ENCODE measurements around the gene PHF19. TPM values are rescaled to one million over a fixed set of nuclear protein-coding genes. Genes with fewer than 3 reads are reported as not detected.

The PHF19 gene
- polyA plus RNA-seq, 1 donor (not counting 4 experiments of a cell fraction or from before 2014, with no cell fraction given): 11.7 TPM

- dilution Hi-C loops (cut with MboI; ENCODE audit: extremely low pct_ligation_motif_present, low sequenced_read_pairs): no loop called here
- H3K36me3 ChIP-seq (ENCODE audit: control insufficient read depth in 2 of 2, extremely low read depth in 1 of 2, insufficient read depth in 2 of 2, low read length in 2 of 2): peaks cover 8 to 15% of the 10 kb centered on the region in 2 experiments
- no peak for FAIRE-seq
Observed at GRCh38 chr9:120829650-120830049, 47.3 kb downstream of the PHF19 start.

GRCh38 chr9:120820095-120820494, 56.9 kb downstream of the PHF19 start:
- TF ChIP-seq EZH2 (IDR thresholded peaks at IDR 0.05; ENCODE audit: low read length): no peak
- no peaks in the 10 kb centered on the region for H3K9me3 ChIP-seq (ENCODE audit: control insufficient read depth, low read depth, low read length)
- H3K4me3 ChIP-seq (ENCODE audit: control insufficient read depth in 2 of 3, extremely low read depth in 1 of 3, insufficient read depth in 2 of 3, low read depth in 1 of 3, low read length in 3 of 3): no peak overlapping the region
- H3K27me3 ChIP-seq (ENCODE audit: control insufficient read depth, extremely low read depth, insufficient read depth, low read length): no peaks in the 10 kb centered on the region
- no peak overlapping the region for H3K4me2 ChIP-seq (ENCODE audit: control insufficient read depth, extremely low read depth, insufficient read depth, low read depth, low read length)
- no peaks in the 10 kb centered on the region for H3K79me2 ChIP-seq (ENCODE audit: control insufficient read depth, insufficient read depth, low read length)
- peaks cover 8 to 21% of the 10 kb centered on the region in 2 experiments for H3K36me3 ChIP-seq (ENCODE audit: control insufficient read depth in 2 of 2, extremely low read depth in 1 of 2, insufficient read depth in 2 of 2, low read length in 2 of 2)
- H3K9me1 ChIP-seq (ENCODE audit: control insufficient read depth, extremely low read depth, insufficient read depth, low read length): no peaks in the 10 kb centered on the region
- no peaks in the 10 kb centered on the region for H3K4me1 ChIP-seq (ENCODE audit: control insufficient read depth, extremely low read depth, insufficient read depth, low read length)
- H3K27ac ChIP-seq (ENCODE audit: control insufficient read depth, insufficient read depth, low read length): no peak overlapping the region
- H3K9ac ChIP-seq (ENCODE audit: control insufficient read depth, extremely low read depth, insufficient read depth, low read length): no peak overlapping the region
- FAIRE-seq (no peak), DNase-seq (ENCODE audit: low read depth, low spot score) (no peak)
- H2AFZ ChIP-seq (ENCODE audit: control insufficient read depth, low read length): no peak overlapping the region
- no peaks in the 10 kb centered on the region for H4K20me1 ChIP-seq (ENCODE audit: control insufficient read depth, extremely low read depth, insufficient read depth, low read length)
- dilution Hi-C loops (cut with MboI; ENCODE audit: extremely low pct_ligation_motif_present, low sequenced_read_pairs): no loop called here

More at GRCh38 chr9:120829650-120830049, 47.3 kb downstream of the PHF19 start:
- Histone ChIP-seq H3K9ac (ENCODE audit: control insufficient read depth, extremely low read depth, insufficient read depth, low read length) (no peak overlapping the region), H3K4me2 (ENCODE audit: control insufficient read depth, extremely low read depth, insufficient read depth, low read depth, low read length) (no peak overlapping the region), H3K27ac (ENCODE audit: control insufficient read depth, insufficient read depth, low read length) (no peak overlapping the region), H4K20me1 (ENCODE audit: control insufficient read depth, extremely low read depth, insufficient read depth, low read length) (no peaks in the 10 kb centered on the region), H2AFZ (ENCODE audit: control insufficient read depth, low read length) (no peak overlapping the region), H3K9me3 (ENCODE audit: control insufficient read depth, low read depth, low read length) (no peaks in the 10 kb centered on the region), H3K4me1 (ENCODE audit: control insufficient read depth, extremely low read depth, insufficient read depth, low read length) (no peaks in the 10 kb centered on the region), H3K79me2 (ENCODE audit: control insufficient read depth, insufficient read depth, low read length) (peaks cover 4% of the 10 kb centered on the region), H3K4me3 (ENCODE audit: control insufficient read depth in 2 of 3, extremely low read depth in 1 of 3, insufficient read depth in 2 of 3, low read depth in 1 of 3, low read length in 3 of 3) (no peak overlapping the region), H3K9me1 (ENCODE audit: control insufficient read depth, extremely low read depth, insufficient read depth, low read length) (no peaks in the 10 kb centered on the region), H3K27me3 (ENCODE audit: control insufficient read depth, extremely low read depth, insufficient read depth, low read length) (no peaks in the 10 kb centered on the region)
- no peak for DNase-seq (ENCODE audit: low read depth, low spot score)
- TF ChIP-seq, protein P1, sequence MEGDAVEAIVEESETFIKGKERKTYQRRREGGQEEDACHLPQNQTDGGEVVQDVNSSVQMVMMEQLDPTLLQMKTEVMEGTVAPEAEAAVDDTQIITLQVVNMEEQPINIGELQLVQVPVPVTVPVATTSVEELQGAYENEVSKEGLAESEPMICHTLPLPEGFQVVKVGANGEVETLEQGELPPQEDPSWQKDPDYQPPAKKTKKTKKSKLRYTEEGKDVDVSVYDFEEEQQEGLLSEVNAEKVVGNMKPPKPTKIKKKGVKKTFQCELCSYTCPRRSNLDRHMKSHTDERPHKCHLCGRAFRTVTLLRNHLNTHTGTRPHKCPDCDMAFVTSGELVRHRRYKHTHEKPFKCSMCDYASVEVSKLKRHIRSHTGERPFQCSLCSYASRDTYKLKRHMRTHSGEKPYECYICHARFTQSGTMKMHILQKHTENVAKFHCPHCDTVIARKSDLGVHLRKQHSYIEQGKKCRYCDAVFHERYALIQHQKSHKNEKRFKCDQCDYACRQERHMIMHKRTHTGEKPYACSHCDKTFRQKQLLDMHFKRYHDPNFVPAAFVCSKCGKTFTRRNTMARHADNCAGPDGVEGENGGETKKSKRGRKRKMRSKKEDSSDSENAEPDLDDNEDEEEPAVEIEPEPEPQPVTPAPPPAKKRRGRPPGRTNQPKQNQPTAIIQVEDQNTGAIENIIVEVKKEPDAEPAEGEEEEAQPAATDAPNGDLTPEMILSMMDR (optimal IDR thresholded peaks at IDR 0.05 in 1 of 3, IDR thresholded peaks at IDR 0.05 in 1 of 3, conservative IDR thresholded peaks at IDR 0.05 in 1 of 3; ENCODE audit: extremely low read depth in 1 of 3, insufficient read depth in 2 of 3, low read length in 3 of 3): no peak
- TF ChIP-seq EZH2 (IDR thresholded peaks at IDR 0.05; ENCODE audit: low read length): no peak

DNA sequence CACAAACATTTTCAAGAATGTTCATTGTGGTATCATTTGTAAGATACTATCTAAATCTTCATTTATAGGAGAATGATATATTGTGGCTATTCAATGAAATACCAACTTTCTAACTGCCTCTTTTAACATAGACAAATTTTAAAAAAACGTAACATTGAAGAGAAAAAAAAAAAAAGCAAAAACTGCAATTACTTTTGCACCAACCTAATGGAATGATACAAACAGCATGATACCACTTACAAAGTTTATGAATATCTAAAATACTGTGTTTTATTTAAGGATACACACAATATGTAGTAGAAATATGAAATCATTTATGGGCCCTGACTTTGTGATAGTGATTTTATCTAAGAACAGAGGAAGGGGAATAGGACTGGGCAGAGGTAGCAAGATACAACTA, 58.4 kb downstream of the PHF19 start:
- Histone ChIP-seq H3K9ac (ENCODE audit: control insufficient read depth, extremely low read depth, insufficient read depth, low read length) (no peak overlapping the region), H3K4me3 (ENCODE audit: control insufficient read depth in 2 of 3, extremely low read depth in 1 of 3, insufficient read depth in 2 of 3, low read depth in 1 of 3, low read length in 3 of 3) (no peak overlapping the region), H3K79me2 (ENCODE audit: control insufficient read depth, insufficient read depth, low read length) (no peaks in the 10 kb centered on the region), H3K9me1 (ENCODE audit: control insufficient read depth, extremely low read depth, insufficient read depth, low read length) (no peaks in the 10 kb centered on the region), H3K9me3 (ENCODE audit: control insufficient read depth, low read depth, low read length) (no peaks in the 10 kb centered on the region), H4K20me1 (ENCODE audit: control insufficient read depth, extremely low read depth, insufficient read depth, low read length) (no peaks in the 10 kb centered on the region), H3K4me2 (ENCODE audit: control insufficient read depth, extremely low read depth, insufficient read depth, low read depth, low read length) (no peak overlapping the region), H3K27ac (ENCODE audit: control insufficient read depth, insufficient read depth, low read length) (no peak overlapping the region), H3K27me3 (ENCODE audit: control insufficient read depth, extremely low read depth, insufficient read depth, low read length) (no peaks in the 10 kb centered on the region), H3K36me3 (ENCODE audit: control insufficient read depth in 2 of 2, extremely low read depth in 1 of 2, insufficient read depth in 2 of 2, low read length in 2 of 2) (peaks cover 5 to 19% of the 10 kb centered on the region in 2 experiments), H3K4me1 (ENCODE audit: control insufficient read depth, extremely low read depth, insufficient read depth, low read length) (no peaks in the 10 kb centered on the region), H2AFZ (ENCODE audit: control insufficient read depth, low read length) (no peak overlapping the region)
- no peak for DNase-seq (ENCODE audit: low read depth, low spot score)
- TF ChIP-seq EZH2 (IDR thresholded peaks at IDR 0.05; ENCODE audit: low read length): no peak
- TF ChIP-seq, protein P1 (optimal IDR thresholded peaks at IDR 0.05 in 1 of 3, IDR thresholded peaks at IDR 0.05 in 1 of 3, conservative IDR thresholded peaks at IDR 0.05 in 1 of 3; ENCODE audit: extremely low read depth in 1 of 3, insufficient read depth in 2 of 3, low read length in 3 of 3): no peak
- no peak for FAIRE-seq
- dilution Hi-C loops (cut with MboI; ENCODE audit: extremely low pct_ligation_motif_present, low sequenced_read_pairs): no loop called here
